PC-3 (cell line): ENCODE measurements around the gene FBXO4.

Source experiments
- CTCF ChIP-seq: fragments of 300-600 bp; sonication (generic); conservative IDR thresholded peaks from 2 replicates; pipeline ENCODE4 v1.5.1; 2017; ENCODE audit warnings: antibody characterized with exemption, low read depth, mild to moderate bottlenecking, low read length
- EZH2phosphoT487 ChIP-seq: fragments of 300-600 bp; sonication (generic); IDR thresholded peaks from 2 replicates; pipeline ENCODE4 v1.6.1; 2018; ENCODE audit warnings: mild to moderate bottlenecking, antibody characterized with exemption, low read length, borderline replicate concordance

GRCh38 chr5:41876678-41877077 lies 48.4 kb upstream of the FBXO4 start:
- TF ChIP-seq EZH2phosphoT487 (no peak), CTCF (no peak)
